H1 (cell line): ENCODE measurements around the gene RNF168. TPM values are rescaled to one million over a fixed set of nuclear protein-coding genes. Genes with fewer than 3 reads are reported as not detected.

ENCODE experiments used
- CTCF ChIA-PET: fragments of 300-600 bp; sonication (Branson Sonifier 250); formaldehyde crosslinking; loops from one replicate; lab custom pipeline; 2021; ENCODE audit not compliant: partially characterized antibody; lab: Charles Lee
- POLR2A ChIA-PET: fragments of 300-600 bp; sonication (Branson Sonifier 250); formaldehyde crosslinking; loops from one replicate; lab custom pipeline; 2021; ENCODE audit warnings: inconsistent platforms; ENCODE audit not compliant: partially characterized antibody; lab: Charles Lee
- DNase-seq, 2 experiments: peaks; one replicate each; pipeline versions ENCODE4 v3.0.0 to v3.0.0-alpha.2; 2010 to 2022; ENCODE audit warnings: low spot score in 2 of 2, low read depth in 1 of 2, mixed read lengths in 1 of 2
- FAIRE-seq: peaks from 2 replicates; lab custom pipeline; 2011; peaks lifted over from hg19 to GRCh38; lab: Jason Lieb, UNC
- H2AFZ ChIP-seq: 2 replicates; pipeline ENCODE4 v1.8.1; 2012; ENCODE audit warnings: low read length, inconsistent platforms
- H2AK5ac ChIP-seq: 2 replicates; pipeline ENCODE4 v1.6.1; 2013; ENCODE audit warnings: low read depth, low read length
- H2BK120ac ChIP-seq: replicated peaks from 2 replicates; pipeline ENCODE3; 2013; ENCODE audit warnings: low read depth, low read length, inconsistent platforms
- H2BK12ac ChIP-seq: 2 replicates; pipeline ENCODE4 v1.6.1; 2013; ENCODE audit warnings: low read depth, low read length
- H2BK15ac ChIP-seq: 2 replicates; pipeline ENCODE4 v1.6.1; 2013; ENCODE audit warnings: low read length
- H2BK20ac ChIP-seq: 2 replicates; pipeline ENCODE4 v1.6.1; 2013; ENCODE audit warnings: low read length
- H2BK5ac ChIP-seq: 2 replicates; pipeline ENCODE4 v1.6.1; 2013; ENCODE audit warnings: low read depth, low read length
- H3K14ac ChIP-seq: 2 replicates; pipeline ENCODE4 v1.6.1; 2013; ENCODE audit warnings: inconsistent platforms; ENCODE audit not compliant: insufficient read length
- H3K18ac ChIP-seq: 2 replicates; pipeline ENCODE4 v1.6.1; 2013; ENCODE audit warnings: low read length; ENCODE audit errors: extremely low read depth
- H3K23ac ChIP-seq: 2 replicates; pipeline ENCODE4 v1.6.1; 2013; ENCODE audit warnings: inconsistent platforms; ENCODE audit not compliant: insufficient read length
- H3K23me2 ChIP-seq: 2 replicates; pipeline ENCODE4 v1.6.1; 2013; ENCODE audit warnings: low read depth, low read length
- H3K27ac ChIP-seq: 2 replicates; pipeline ENCODE4 v1.6.1; 2011; ENCODE audit warnings: low read depth, low read length, inconsistent platforms
- H3K27me3 ChIP-seq, 4 experiments: replicated peaks in 1 of 4; 1 replicate in 1 of 4; 2 replicates in 3 of 4; pipeline versions ENCODE4 v1.6.1 to v1.8.1; 2011 to 2013; ENCODE audit warnings: low read length in 3 of 4, mild to moderate bottlenecking in 3 of 4, inconsistent platforms in 2 of 4, mixed read lengths in 2 of 4, moderate library complexity in 1 of 4; ENCODE audit not compliant: control insufficient read depth in 3 of 4, insufficient read depth in 3 of 4; ENCODE audit errors: extremely low read depth in 1 of 4
- H3K36me3 ChIP-seq, 4 experiments: 2 replicates each; pipeline versions ENCODE4 v1.6.1 to v1.8.1; 2011 to 2013; ENCODE audit warnings: mild to moderate bottlenecking in 4 of 4, low read length in 3 of 4, moderate library complexity in 2 of 4, control low read depth in 1 of 4, inconsistent platforms in 1 of 4; ENCODE audit not compliant: insufficient read depth in 4 of 4, control insufficient read depth in 2 of 4
- H3K4ac ChIP-seq: replicated peaks from 2 replicates; pipeline ENCODE3; 2013; ENCODE audit warnings: low read length, low read depth, mixed read lengths, inconsistent platforms; ENCODE audit not compliant: insufficient read length
- H3K4me1 ChIP-seq, 4 experiments: replicated peaks in 1 of 4; 1 replicate in 1 of 4; 2 replicates in 3 of 4; pipeline versions ENCODE4 v1.6.1 to v1.8.1; 2011 to 2013; ENCODE audit warnings: low read length in 3 of 4, inconsistent platforms in 2 of 4, mixed read lengths in 1 of 4; ENCODE audit not compliant: insufficient read depth in 4 of 4, control insufficient read depth in 3 of 4
- H3K4me2 ChIP-seq, 2 experiments: 2 replicates each; pipeline versions ENCODE4 v1.6.1 to v1.8.1; 2011 to 2013; ENCODE audit warnings: low read depth in 2 of 2, low read length in 2 of 2, control low read depth in 1 of 2, inconsistent platforms in 1 of 2, mild to moderate bottlenecking in 1 of 2; ENCODE audit not compliant: insufficient read depth in 1 of 2
- H3K4me3 ChIP-seq, 4 experiments: fragments of 200-600, 300-600 bp in 1 of 4; sonication (generic), shearing (Covaris generic), sonication (Bioruptor Twin) in 1 of 4; 2 replicates each; pipeline versions ENCODE4 v1.5.1 to v1.8.1; 2011 to 2016; ENCODE audit warnings: low read length in 4 of 4, low read depth in 3 of 4, control low read depth in 2 of 4, inconsistent platforms in 2 of 4, mild to moderate bottlenecking in 2 of 4, mixed read lengths in 1 of 4, moderate library complexity in 1 of 4; ENCODE audit not compliant: insufficient read depth in 2 of 4; ENCODE audit errors: extremely low read depth in 1 of 4
- H3K56ac ChIP-seq: replicated peaks from 2 replicates; pipeline ENCODE3; 2013; ENCODE audit warnings: low read depth, mild to moderate bottlenecking, mixed read lengths, low read length, inconsistent platforms; ENCODE audit not compliant: insufficient read length
- H3K79me1 ChIP-seq: 2 replicates; pipeline ENCODE4 v1.6.1; 2013; ENCODE audit warnings: low read depth, low read length, control low read depth
- H3K79me2 ChIP-seq, 2 experiments: 2 replicates each; pipeline versions ENCODE4 v1.6.1 to v1.8.1; 2012 to 2013; ENCODE audit warnings: low read length in 2 of 2, mild to moderate bottlenecking in 2 of 2, inconsistent platforms in 1 of 2; ENCODE audit not compliant: insufficient read depth in 2 of 2, control insufficient read depth in 1 of 2
- H3K9ac ChIP-seq, 4 experiments: replicated peaks in 1 of 4; 1 replicate in 1 of 4; 2 replicates in 3 of 4; pipeline versions ENCODE4 v1.6.1 to v1.8.1; 2011 to 2013; ENCODE audit warnings: low read depth in 3 of 4, low read length in 3 of 4, control low read depth in 2 of 4, mild to moderate bottlenecking in 2 of 4, moderate library complexity in 2 of 4, inconsistent platforms in 1 of 4; ENCODE audit errors: extremely low read depth in 1 of 4
- H3K9me3 ChIP-seq, 2 experiments: 2 replicates each; pipeline versions ENCODE4 v1.6.1 to v1.8.1; 2012 to 2013; ENCODE audit warnings: mild to moderate bottlenecking in 2 of 2, moderate library complexity in 2 of 2, control low read depth in 1 of 2, inconsistent platforms in 1 of 2, low read depth in 1 of 2, low read length in 1 of 2, mixed read lengths in 1 of 2; ENCODE audit not compliant: insufficient read depth in 2 of 2
- H4K20me1 ChIP-seq, 2 experiments: replicated peaks in 1 of 2; 2 replicates each; pipeline versions ENCODE3 to v1.8.1; 2011 to 2013; ENCODE audit warnings: inconsistent platforms in 2 of 2, low read length in 2 of 2, mild to moderate bottlenecking in 1 of 2; ENCODE audit not compliant: insufficient read depth in 2 of 2, control insufficient read depth in 1 of 2
- H4K5ac ChIP-seq: 2 replicates; pipeline ENCODE4 v1.6.1; 2013; ENCODE audit warnings: low read length, low read depth, mixed read lengths, inconsistent platforms; ENCODE audit not compliant: insufficient read length
- H4K8ac ChIP-seq: 2 replicates; pipeline ENCODE4 v1.8.0; 2013; ENCODE audit warnings: mild to moderate bottlenecking, moderate library complexity, low read length, inconsistent platforms; ENCODE audit not compliant: insufficient read depth; ENCODE audit errors: extremely low read depth
- H4K91ac ChIP-seq: replicated peaks from 2 replicates; pipeline ENCODE3; 2013; ENCODE audit warnings: low read length, mixed read lengths, inconsistent platforms; ENCODE audit not compliant: insufficient read length
- WGBS, 2 experiments: shearing (Covaris generic) in 1 of 2; methylation state at CpG; one replicate each; pipeline versions ENCODE4 v1.1.6 to v1.1.7; 2013 to 2015; ENCODE audit warnings: low lambda C conversion rate in 2 of 2, mixed read lengths in 2 of 2, inconsistent platforms in 1 of 2, low coverage in 1 of 2, missing lambda C conversion rate in 1 of 2; ENCODE audit not compliant: insufficient replicate concordance in 2 of 2, insufficient coverage in 1 of 2, insufficient read length in 1 of 2; ENCODE audit errors: extremely low coverage in 1 of 2, missing lambda C conversion rate in 1 of 2; 5-methylcytosine and 5-hydroxymethylcytosine counted together
- polyA plus RNA-seq, 7 experiments: library from polyadenylated mRNA; depleted of rRNA in 3 of 7; stranded (reverse) in 5 of 7; unstranded in 2 of 7; fragments of >200 nt in 5 of 7; fragments of 200-250 nt in 2 of 7; gene quantifications; 1 replicate in 5 of 7; 2 replicates in 1 of 7; 4 replicates in 1 of 7; pipeline versions ENCODE4 v1.2.1 to v1.2.3, GENCODE V29; 2011 to 2013; ENCODE audit warnings: missing spikeins in 2 of 7, mixed read lengths in 2 of 7
- total RNA-seq: library from RNA; stranded (reverse); fragmentation: NEBNext Ultra II Directional; extraction: Animal tissue kit (Norgen Biotek cat#: 25700); gene quantifications from 2 replicates; pipeline ENCODE4 v1.2.1, GENCODE V29; 2021

RNF168 gene
- total and polyA plus RNA-seq, 2 of the 8 experiments (the other 6 are each of a cell fraction or from before 2014, with no cell fraction given), result 6.3 to 63.5 TPM

DNA sequence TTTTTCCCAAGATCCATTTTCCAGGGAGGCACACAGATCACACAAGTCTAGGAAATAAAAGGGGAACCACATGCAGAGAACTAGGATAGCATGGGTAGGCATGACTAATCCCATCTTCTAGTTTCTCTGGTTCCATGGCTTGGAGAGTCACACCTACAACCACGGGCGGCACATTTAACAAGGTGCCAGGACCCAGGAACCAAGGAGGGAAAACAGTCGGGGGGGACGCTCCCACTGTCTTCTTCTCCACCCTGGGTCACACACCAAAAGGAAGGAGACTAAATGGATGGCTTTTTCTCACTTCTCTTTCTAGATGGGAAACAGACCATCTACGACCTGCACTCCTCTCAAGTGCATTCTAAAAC lies 16.1 kb upstream of the RNF168 start:
- H3K27ac ChIP-seq, result no peak overlapping the region
- H2BK12ac ChIP-seq, result no peak overlapping the region
- H3K9ac ChIP-seq, result no peak overlapping the region
- no peak overlapping the region for H2AK5ac ChIP-seq
- H3K4ac ChIP-seq, result no peak overlapping the region
- no peak overlapping the region for H4K8ac ChIP-seq
- no peak overlapping the region for H2BK15ac ChIP-seq
- H3K23ac ChIP-seq, result no peak overlapping the region
- H4K91ac ChIP-seq, result no peak overlapping the region
- no peaks in the 10 kb centered on the region for H3K4me1 ChIP-seq
- H3K79me1 ChIP-seq, result no peaks in the 10 kb centered on the region
- H2AFZ ChIP-seq, result no peak overlapping the region
- H2BK120ac ChIP-seq, result no peak overlapping the region
- no peak overlapping the region for H4K5ac ChIP-seq
- H3K23me2 ChIP-seq, result no peaks in the 10 kb centered on the region
- ChIA-PET POLR2A (no interaction called here), CTCF (interaction anchor here (0.6 to 5.5 kb wide), 6 partner anchors 9 to 498 kb away, joined by 3 to 40 read pairs (median 4); no protein-coding TSS in a partner anchor)
- no peak overlapping the region for H3K18ac ChIP-seq
- H3K9me3 ChIP-seq, result peaks cover 47 to 48% of the 10 kb centered on the region in 2 experiments
- DNase-seq, result no peak
- H3K27me3 ChIP-seq, result no peaks in the 10 kb centered on the region
- no peak overlapping the region for H2BK20ac ChIP-seq
- no peak overlapping the region for H3K14ac ChIP-seq
- no peak overlapping the region for H3K56ac ChIP-seq
- no peaks in the 10 kb centered on the region for H3K79me2 ChIP-seq
- 78% methylated on average over 5 of the region's 5 CpGs; no CpG with 5 or more reads in 1 of the 2 experiments for WGBS, 2 experiments
- H3K4me2 ChIP-seq, result no peak overlapping the region
- H4K20me1 ChIP-seq, result no peaks in the 10 kb centered on the region
- FAIRE-seq, result no peak
- no peak overlapping the region for H3K4me3 ChIP-seq
- H3K36me3 ChIP-seq, result peaks cover 0 to 7% (median 0%) of the 10 kb centered on the region in 4 experiments; a peak in 2 of 8 replicates
- no peak overlapping the region for H2BK5ac ChIP-seq
